Measurements from ENCODE around the gene CEP20. TPM values are rescaled to one million over a fixed set of nuclear protein-coding genes. Genes with fewer than 3 reads are reported as not detected.

CEP20 gene
- polyA plus RNA-seq, 1 experiment, result 23.6 TPM

DNA sequence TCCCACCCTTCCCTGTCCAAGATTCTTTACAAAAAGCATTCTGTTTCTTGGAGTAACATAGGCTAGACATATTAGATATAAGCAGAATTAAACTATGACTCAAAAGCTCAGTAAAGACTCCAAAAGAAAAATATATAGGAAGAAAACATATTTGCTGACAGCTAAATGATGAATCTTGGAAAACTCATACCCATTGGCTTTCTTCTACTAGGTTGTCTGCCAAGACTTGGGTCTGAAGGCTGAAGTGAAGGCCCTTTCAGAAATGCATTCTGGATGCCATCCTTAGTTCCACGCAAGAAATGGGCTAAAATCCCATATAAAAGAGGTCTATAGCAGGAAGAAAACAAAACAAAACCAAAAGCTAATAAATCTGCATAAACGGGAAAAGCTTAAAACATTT, 15.1 kb downstream of the CEP20 start:
- no peak for DNase-seq (ENCODE audit: low read depth)
- no peak for TF ChIP-seq CTCF (IDR thresholded peaks at IDR 0.05; ENCODE audit: insufficient read depth, low read depth, low read length)
- ChIA-PET CTCF (interaction anchor here (1.7 to 3.6 kb wide), 4 partner anchors 135 to 266 kb away, joined by 4 to 17 read pairs (median 10); no protein-coding TSS in a partner anchor), POLR2A (interaction anchor here (0.6 kb wide), 1 partner anchor 94 kb away, joined by 5 read pairs; no protein-coding TSS in a partner anchor)
- Histone ChIP-seq H3K27me3 (ENCODE audit: control insufficient read depth, insufficient read depth, low read length) (no peaks in the 10 kb centered on the region), H3K4me3 (ENCODE audit: low read depth, low read length) (no peak overlapping the region), H3K36me3 (ENCODE audit: control insufficient read depth, insufficient read depth, low read length) (peaks cover 2% of the 10 kb centered on the region; the same call in 1 of the 2 replicates)

GRCh38 chr16:15870011-15870410, 18.4 kb downstream of the CEP20 start:
- Histone ChIP-seq H3K4me3 (ENCODE audit: low read depth, low read length) (no peak overlapping the region), H3K27me3 (ENCODE audit: control insufficient read depth, insufficient read depth, low read length) (no peaks in the 10 kb centered on the region), H3K36me3 (ENCODE audit: control insufficient read depth, insufficient read depth, low read length) (peaks cover 2% of the 10 kb centered on the region; the same call in 1 of the 2 replicates)
- no peak for TF ChIP-seq CTCF (IDR thresholded peaks at IDR 0.05; ENCODE audit: insufficient read depth, low read depth, low read length)
- ChIA-PET POLR2A (no interaction called here), CTCF (no interaction called here)
- no peak for DNase-seq (ENCODE audit: low read depth)

- H3K27me3 ChIP-seq (ENCODE audit: control insufficient read depth, insufficient read depth, low read length), result no peaks in the 10 kb centered on the region
- DNase-seq (ENCODE audit: low read depth), result no peak
- ChIA-PET CTCF (interaction anchor here (0.6 kb wide), 1 partner anchor 9 kb away, joined by 4 read pairs; no protein-coding TSS in a partner anchor), POLR2A (no interaction called here)
- no peak overlapping the region for H3K4me3 ChIP-seq (ENCODE audit: low read depth, low read length)
- no peak for TF ChIP-seq CTCF (IDR thresholded peaks at IDR 0.05; ENCODE audit: insufficient read depth, low read depth, low read length)
- peaks cover 2% of the 10 kb centered on the region; the same call in 1 of the 2 replicates for H3K36me3 ChIP-seq (ENCODE audit: control insufficient read depth, insufficient read depth, low read length)
Observed at GRCh38 chr16:15866451-15866850, 22.0 kb downstream of the CEP20 start.

- TF ChIP-seq CTCF (IDR thresholded peaks at IDR 0.05; ENCODE audit: insufficient read depth, low read depth, low read length), result no peak
- H3K36me3 ChIP-seq (ENCODE audit: control insufficient read depth, insufficient read depth, low read length), result no peaks in the 10 kb centered on the region
- CTCF ChIA-PET, result no interaction called here
- no peaks in the 10 kb centered on the region for H3K27me3 ChIP-seq (ENCODE audit: control insufficient read depth, insufficient read depth, low read length)
- POLR2A ChIA-PET, result no interaction called here
- no peak overlapping the region for H3K4me3 ChIP-seq (ENCODE audit: low read depth, low read length)
- DNase-seq (ENCODE audit: low read depth), result no peak
Observed at GRCh38 chr16:15865742-15866141, 22.7 kb downstream of the CEP20 start.

GRCh38 chr16:15864939-15865338, 23.5 kb downstream of the CEP20 start:
- ChIA-PET POLR2A (no interaction called here), CTCF (interaction anchor here (1.2 kb wide), 1 partner anchor 10 kb away, joined by 5 read pairs; no protein-coding TSS in a partner anchor)
- no peaks in the 10 kb centered on the region for H3K27me3 ChIP-seq (ENCODE audit: control insufficient read depth, insufficient read depth, low read length)
- no peak for TF ChIP-seq CTCF (IDR thresholded peaks at IDR 0.05; ENCODE audit: insufficient read depth, low read depth, low read length)
- no peaks in the 10 kb centered on the region for H3K36me3 ChIP-seq (ENCODE audit: control insufficient read depth, insufficient read depth, low read length)
- H3K4me3 ChIP-seq (ENCODE audit: low read depth, low read length), result no peak overlapping the region
- DNase-seq (ENCODE audit: low read depth), result no peak

Measured in BJ (cell line).